NAMALWA (cell line): Measurements from ENCODE around the gene VPS37C.

Source experiments
- DNase-seq: peaks from one replicate; pipeline ENCODE4 v3.0.0-alpha.2; 2015; ENCODE audit warnings: low spot score

Gene VPS37C

DNA sequence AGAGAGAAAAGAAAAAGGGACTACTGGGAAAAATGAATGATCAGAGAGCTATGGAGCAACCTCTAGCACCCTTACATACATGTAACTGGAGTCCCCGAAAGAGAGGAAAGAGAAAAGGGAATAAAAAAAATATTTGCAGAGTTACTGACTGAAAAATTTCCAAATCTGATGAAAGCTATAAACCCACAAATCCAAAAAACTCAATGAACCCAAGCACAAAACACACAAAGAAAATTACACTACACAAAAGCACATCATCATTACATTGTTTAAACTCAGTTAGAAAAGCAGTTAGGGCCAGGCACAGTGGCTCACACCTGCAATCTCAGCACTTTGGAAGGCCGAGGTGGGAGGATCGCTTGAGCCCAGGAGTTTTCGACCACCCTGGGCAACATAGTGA lies 6.7 kb downstream of the VPS37C start:
- no peak for DNase-seq

GRCh38 chr11:61153593-61154095 lies 7.6 kb downstream of the VPS37C start:
- DNase-seq: no peak

GRCh38 chr11:61152816-61153592 lies 8.2 kb downstream of the VPS37C start:
- DNase-seq: no peak

- DNase-seq: no peak
Observed at GRCh38 chr11:61151545-61152252, 9.5 kb downstream of the VPS37C start.

GRCh38 chr11:61150706-61151544 lies 10.3 kb downstream of the VPS37C start:
- DNase-seq: no peak

DNA sequence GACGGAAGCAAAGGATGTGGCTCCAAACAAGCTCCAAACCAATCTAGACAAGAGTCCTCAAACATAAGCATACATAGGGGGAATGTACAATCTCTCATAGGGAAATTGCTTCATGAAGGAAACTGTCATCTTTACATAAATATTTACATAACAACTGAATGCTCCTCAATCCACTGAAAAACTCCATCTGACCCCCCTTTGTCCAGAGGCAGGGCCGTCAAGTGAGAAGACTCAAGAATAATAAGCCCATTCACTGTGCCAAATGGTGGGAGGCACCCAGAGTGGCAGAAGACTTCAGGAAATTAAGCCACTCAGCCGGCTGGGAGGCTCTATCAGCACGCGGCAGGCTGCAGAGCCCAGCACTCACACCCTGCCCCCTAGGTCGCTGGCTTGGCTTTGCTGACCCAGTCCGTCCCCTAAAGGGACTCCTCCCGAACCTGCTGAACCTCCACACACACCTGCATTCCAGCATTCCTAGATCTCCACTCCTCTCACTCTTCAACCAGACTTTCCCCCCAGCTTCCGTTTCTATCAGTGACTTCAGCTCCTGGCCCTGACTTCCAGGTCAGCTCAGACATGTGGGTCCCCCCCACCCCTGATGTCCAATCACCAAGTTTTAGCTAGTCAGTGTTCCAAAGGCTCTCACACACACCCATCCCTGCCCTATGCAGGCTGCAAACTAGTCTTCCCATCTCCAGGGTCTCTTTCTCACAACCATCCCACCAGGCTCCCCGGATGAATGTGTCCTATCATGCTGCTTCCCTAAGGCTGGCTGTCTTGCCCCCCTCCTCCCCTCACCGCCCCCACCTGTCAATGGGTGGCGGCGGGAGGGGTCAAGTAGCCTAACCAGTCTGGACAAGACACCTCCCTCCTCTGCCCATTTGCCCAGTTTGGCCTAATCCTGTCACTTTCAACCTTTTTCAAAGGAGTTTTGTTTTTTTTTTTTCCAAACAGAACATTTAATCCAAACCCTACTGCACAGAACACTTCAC lies 11.3 kb downstream of the VPS37C start:
- no peak for DNase-seq

DNA sequence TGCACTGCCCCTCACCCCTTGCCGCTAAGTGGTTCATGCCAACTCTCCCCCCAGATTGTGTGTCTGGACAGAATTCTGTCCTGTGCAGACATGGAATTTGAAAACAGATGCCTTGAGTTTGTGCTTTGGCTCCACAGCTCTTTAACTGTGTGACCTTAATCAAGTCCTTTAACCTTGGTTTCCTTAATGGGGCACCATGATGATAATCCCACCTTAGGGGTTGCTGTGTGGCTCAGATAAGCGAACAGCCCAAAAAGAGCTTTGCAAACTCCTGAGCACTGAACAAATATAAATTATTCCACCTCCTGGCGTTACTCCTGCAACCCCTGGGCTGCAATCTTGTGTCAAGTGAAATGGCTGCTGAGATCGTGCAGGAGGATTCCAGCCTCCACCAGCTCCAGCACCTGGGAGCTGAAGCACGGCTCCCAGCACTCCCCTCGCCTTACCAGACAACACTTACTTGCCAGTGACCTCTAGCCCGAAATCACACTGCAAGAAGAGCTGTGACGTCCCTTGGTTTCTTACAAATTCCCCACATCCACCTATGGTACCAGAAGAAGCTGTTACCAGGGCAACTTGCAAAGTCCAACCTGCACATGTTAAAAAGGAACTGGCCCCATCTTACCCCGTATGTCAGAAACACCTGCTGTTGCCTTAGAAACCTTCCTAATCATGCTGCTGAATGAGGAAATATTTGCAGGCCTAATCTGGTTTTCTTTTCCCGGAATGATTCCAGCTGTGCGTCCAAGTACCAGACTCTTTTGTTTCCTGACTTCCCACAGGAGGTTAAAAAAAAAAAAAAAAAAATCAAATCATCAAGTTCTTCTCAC lies 13.2 kb downstream of the VPS37C start:
- DNase-seq: no peak

GRCh38 chr11:61147271-61147670 lies 14.0 kb downstream of the VPS37C start:
- no peak for DNase-seq

DNA sequence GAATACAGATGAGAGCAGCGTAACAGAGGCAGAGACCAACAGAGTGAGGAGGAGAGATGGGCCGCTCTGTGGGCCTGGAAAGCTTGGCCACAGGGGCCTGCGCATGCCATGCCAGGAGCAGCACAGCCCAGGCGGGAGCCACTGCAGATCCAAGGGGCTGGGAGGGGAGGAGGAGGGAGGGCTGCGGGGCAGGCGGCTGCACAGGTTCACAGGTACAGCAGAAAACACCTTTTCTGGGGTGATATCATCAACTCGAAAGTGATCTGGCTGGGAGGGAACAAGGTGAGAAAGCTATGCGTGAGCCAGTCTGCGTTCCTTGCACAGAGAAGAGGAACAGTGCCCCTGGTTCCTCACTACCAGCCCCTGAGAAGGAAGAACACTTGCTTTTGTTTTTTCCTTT lies 14.8 kb downstream of the VPS37C start:
- DNase-seq: no peak

GRCh38 chr11:61145228-61146005 lies 15.8 kb downstream of the VPS37C start:
- DNase-seq: no peak

DNA sequence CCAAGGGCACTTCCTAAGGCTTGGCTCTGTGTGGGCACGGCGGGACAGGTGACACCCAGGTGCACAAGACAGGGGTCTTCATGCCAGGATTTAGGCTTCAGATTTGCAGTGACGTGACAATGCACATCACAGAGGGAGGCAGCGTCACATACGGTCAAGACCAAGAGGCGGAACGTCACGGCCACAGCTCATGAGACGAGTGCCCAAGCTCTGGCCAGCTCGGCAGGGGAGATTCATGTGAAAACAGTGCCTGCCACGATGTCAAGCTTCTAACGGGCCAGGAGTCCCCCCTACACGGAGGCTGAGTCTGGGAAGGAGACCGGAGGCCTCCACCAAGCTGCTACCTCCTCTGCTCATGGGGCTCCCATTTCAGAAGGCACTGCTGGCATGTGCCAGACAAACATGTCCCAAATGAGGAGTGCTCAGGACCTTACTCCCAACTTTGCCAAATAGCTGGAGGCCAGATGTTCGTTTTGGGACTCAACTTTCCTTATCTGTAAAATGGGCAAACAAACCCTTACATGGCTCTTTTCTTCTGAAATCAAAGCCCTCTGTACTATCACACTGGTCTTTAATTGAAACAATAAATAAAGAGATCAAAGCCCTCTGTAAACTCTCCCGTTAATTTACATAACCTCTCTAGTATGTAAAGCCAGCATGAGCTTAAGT lies 16.6 kb downstream of the VPS37C start:
- no peak for DNase-seq

DNA sequence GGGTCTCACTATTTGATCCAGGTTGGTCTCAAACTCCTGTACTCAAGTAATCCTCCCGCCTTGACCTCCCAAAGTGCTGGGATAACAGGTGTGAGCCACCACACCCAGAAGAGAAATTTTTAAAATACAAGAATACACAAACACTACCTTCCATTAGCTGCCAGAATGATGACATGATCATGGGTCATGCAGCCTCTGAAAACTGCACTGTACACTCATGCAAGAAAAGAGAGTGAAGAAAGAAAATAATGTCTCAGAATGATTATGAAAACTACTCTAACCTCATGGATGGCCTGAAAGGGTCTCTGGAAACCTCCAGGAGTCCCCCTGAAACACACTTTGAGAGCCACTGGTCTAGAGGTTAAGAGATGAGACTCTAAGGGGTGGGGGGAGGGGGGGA lies 18.8 kb downstream of the VPS37C start:
- DNase-seq: no peak

DNA sequence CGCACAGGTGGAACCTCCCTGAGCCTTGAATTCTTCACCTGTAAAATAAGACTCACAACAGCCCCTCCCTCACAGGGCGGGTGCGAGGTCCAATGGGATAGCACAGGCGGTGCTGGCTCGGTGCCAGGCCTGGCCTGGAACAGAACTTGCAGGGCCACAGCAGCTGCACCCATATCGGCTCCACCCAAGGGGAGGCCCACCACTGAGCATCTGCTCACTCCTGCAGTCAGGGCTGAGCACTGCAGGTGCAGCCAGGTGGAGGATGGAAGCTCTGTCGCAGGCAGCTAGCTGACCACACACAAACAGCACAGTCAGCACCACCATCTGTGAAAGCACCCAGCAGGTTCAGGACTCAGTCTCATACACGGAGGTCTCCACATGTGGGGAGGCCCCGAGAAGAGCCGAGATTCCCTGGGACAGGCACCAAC lies 19.6 kb downstream of the VPS37C start:
- peak; percentile 79 for DNase-seq

GRCh38 chr11:61140416-61140815 lies 20.8 kb downstream of the VPS37C start:
- DNase-seq: no peak

GRCh38 chr11:61139387-61139786 lies 21.8 kb downstream of the VPS37C start:
- no peak for DNase-seq

DNA sequence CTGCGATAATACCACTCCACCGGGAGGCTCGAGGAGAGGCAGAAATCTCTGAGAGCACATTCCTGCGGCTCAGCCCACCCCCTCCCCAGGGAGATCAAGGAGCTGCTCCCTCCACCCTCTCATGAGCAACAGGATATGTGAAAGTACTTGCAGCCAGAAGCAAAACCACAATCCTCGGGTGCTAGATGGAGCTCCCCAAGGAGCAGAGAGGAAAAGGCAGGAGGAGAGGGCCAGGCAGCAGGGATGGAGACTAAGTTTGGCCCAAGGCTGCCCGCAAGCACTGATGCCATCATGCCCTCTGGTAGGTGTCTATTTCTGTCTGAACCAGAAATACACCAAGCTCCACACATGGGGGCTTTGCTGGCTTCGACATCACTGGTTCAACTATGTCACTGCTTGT lies 22.3 kb downstream of the VPS37C start:
- no peak for DNase-seq

DNA sequence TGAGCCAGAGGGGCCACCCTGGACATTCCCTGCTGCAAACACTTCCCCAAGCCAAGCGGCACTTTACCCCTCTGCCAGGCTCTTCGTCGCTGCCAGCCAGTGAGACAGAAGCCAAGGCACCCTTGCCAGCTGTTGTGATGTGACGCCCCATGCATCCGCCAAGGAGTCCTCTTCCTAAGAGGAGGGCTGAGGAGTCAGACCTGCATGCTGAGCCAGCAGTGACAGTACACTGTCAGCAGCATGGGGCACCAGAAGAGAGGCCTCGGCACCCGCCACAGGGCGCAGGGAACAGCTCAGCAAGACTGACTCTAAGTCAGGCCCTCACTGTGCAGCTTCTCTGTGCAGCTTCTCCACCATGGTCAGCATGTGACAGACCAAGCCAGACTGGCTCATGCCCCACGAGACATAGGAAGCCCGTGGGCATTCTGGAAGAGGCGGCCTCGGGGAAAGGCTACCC lies 26.4 kb downstream of the VPS37C start:
- DNase-seq: no peak

DNA sequence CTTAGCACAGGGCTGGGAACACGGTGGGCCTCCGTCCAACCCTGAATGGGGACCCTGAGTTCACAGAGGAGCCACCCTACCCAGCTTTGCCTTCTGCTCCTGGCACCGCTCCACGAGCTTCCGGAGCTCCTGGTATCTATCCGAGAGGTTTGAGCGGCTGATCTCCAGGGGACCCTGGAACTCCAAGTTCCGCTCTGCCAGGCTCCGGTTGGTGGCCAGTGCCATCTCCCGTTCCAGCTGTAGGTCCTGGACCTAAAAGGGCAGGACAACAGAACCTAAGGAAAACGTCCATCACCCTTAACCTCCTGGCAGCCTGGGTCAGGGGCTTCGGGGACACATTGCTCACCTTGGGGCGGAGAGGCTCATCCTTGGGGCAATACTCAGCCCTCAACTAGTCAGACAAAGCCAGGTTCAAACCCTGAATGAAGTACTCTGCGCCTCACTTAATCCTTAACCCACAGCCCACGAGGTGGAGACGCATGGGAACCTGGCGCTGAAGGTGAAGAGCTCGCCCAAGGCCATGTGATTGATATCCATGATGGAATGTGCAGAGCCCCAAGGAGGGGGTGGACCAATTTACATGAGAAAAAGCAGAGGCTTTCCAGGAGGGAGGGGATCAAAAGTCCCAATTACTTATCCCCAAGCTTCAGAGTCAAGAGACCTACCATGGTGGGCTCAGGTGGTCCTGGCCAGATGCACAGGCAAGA lies 27.1 kb downstream of the VPS37C start:
- DNase-seq: no peak
